Jurkat, Clone E6-1 (cell line): ENCODE data around the gene KCNB1.

Experiments
- DNase-seq: peaks from one replicate; pipeline ENCODE4 v3.0.0-alpha.2; 2011; ENCODE audit warnings: low read depth, low spot score
- H3K4me3 ChIP-seq: 2 replicates; pipeline ENCODE4 v1.5.1; 2011; ENCODE audit warnings: mild to moderate bottlenecking, low read length, control low read depth, moderate library complexity

Gene KCNB1

DNA sequence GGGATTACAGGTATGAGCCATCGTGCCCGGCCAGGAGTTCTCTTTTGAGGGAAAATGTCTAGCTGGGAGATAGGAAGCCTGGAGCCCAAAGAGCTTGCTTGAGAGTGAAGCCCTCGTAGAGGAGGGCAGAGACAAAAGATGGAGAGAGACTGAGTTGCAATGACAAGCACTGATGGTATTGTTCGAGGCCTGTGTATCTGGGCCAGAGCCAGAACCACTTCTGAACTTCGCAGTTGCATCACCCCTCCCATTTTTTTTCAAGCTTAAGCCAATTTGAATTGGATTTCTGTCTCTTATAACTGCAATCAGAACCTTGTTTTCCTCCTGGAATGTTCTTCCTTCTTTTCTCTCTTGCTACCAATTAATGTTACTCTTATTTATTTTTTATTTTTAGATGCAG, 83.1 kb downstream of the KCNB1 start:
- no peak for DNase-seq
- H3K4me3 ChIP-seq, result no peak overlapping the region

DNA sequence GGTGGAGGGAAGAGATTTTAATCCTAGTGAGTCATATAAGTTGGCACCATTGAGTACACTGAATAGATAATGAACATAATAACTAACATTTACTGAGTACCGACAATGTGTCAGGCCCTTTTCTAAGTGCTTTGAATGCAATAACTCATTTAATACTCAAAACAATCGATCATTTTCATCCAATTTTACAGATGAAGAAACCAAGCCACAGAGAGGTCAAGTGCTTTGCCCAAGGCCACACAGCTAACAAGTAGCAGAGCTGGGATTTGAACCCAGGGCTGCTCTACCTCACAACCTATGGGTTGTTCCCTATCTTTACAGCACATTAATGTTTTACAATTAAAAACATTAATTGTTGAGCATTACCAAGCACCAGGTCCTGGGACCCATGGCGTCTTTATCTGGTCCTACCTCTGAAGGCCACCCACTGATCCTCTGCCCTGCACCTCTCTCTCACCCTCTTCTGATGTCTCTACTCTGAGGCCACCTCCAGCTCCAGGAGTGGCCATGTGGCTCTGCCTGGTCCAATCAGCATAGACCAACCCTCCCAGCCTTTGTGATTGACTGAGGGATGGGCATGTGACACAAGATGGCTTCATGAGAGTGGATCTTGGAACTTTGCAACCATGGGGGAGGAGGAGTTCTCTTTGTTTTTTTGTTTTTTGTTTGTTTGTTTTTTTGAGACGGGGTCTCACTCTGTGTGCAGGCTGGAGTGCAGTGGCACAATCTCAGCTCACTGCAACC, 83.9 kb downstream of the KCNB1 start:
- no peak for DNase-seq
- H3K4me3 ChIP-seq, result no peak overlapping the region

DNA sequence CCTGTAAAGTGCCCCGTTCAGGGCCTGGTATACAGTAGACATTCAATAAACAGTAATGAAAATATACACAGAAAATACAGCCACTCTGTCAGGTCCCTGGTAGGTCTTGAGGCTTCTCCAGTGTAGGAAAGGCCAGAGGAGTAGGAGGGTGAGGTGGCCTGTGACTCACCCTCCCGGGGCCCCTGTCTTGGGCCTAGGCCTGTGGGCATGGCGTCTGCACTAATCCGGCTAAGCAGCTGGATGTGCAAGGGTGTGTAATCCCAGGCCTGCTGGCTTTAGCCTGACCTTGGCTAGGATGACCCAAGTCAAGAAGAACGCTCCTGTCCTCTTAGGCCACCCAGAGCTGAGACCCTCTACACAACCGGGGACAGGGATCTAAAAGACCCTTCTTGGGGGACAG, 84.9 kb downstream of the KCNB1 start:
- DNase-seq, result no peak

DNA sequence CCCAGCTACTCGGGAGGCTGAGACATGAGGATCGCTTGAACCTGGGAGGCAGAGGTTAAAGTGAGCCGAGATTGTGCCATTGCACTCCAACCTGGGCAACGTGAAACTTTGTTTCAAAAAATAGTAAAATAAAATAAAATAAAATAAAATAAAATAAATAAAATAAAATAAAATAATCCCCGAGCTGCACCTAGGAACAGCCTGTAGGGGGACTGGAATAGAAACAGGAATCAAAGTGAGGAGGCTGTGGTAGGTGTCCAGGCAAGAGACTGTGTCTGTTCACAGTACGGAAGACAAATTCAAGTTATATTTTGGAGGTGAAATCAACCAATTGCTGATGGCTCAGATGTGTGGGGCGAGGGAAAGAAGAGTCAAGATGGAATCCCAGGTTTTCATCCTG, 86.2 kb downstream of the KCNB1 start:
- H3K4me3 ChIP-seq, result no peak overlapping the region
- no peak for DNase-seq

More for the DNA sequence above, 84.9 kb downstream of the KCNB1 start:
- no peak overlapping the region for H3K4me3 ChIP-seq

DNA sequence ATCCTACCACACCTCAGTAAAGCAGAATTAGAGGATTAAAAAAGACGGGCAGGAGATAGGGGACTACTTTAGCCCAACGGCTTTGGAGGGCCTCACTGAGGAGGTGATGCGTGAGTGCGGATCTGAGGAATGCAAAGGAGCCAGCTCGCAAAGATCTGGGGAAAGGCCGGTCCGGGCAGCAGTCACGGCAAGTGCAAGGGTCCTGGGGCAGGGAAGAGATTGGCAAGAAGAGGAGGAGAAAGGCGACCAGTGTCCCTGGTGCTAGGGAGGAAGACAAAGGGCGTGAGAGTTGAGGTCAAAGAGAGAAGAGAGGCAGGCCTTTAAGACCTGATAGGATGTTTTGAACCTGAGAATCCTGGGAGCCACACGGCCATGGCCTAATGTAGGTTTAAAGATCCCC, 86.8 kb downstream of the KCNB1 start:
- no peak overlapping the region for H3K4me3 ChIP-seq
- DNase-seq, result no peak

DNA sequence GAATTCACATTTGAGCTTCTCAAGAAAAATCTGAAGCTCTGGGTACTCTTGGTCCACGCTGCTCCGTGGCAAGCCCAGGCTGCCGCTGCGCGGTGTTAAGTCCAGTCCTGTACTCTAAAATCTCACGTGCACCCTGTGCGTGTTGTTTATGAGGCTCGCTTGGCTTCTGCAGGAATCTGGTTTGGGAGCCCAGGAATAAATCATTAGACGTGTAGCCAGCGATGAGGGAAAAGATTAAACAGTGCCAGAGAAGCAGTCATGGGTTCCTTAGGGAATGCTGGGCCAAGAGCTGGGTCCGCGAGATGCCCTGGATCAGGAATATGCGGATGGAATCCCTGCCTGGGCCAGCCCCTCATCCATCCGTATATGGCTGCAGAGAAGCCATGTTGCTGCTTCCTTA, 87.3 kb downstream of the KCNB1 start:
- DNase-seq, result no peak

DNA sequence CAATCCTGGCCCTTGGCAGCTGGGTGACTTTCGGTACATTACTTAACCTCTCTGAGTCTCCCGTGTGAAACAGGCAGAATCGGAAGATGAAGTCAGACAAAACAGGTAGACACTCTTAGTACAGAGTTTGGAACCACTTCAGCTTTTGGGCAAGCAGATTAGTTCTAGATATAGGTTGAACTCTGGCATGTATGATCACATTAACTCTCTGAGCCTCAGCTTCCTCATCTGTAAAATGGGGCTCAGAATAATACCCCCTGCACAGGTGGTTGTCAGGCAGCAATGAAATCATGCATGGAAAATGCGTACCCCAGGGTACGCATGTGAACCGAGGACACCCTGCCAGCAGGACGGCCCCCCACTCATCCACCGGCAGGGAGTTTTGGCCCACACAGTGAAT, 87.7 kb downstream of the KCNB1 start:
- no peak for DNase-seq
- H3K4me3 ChIP-seq, result no peak overlapping the region

More for the DNA sequence above, 87.3 kb downstream of the KCNB1 start:
- H3K4me3 ChIP-seq, result no peak overlapping the region

DNA sequence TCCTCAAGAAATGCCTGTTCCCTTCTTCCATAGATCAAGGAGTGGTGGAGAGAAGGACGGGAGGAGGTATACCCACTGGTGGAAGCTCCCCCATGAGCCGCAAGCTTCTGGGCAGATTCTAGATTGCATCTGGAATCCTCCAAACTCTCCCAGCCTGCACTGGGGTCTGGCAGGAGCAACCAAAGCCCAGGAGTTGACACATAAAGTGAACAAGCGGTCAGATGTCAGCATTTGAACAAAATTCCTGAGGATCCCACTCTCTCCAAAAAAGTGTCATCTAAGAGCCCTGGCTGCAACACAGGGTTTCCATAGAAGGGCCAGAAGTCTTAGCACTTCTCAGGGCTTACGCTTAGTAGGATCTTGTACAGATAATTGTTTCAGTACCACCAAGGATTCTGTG, 88.2 kb downstream of the KCNB1 start:
- H3K4me3 ChIP-seq, result no peak overlapping the region
- DNase-seq, result no peak

DNA sequence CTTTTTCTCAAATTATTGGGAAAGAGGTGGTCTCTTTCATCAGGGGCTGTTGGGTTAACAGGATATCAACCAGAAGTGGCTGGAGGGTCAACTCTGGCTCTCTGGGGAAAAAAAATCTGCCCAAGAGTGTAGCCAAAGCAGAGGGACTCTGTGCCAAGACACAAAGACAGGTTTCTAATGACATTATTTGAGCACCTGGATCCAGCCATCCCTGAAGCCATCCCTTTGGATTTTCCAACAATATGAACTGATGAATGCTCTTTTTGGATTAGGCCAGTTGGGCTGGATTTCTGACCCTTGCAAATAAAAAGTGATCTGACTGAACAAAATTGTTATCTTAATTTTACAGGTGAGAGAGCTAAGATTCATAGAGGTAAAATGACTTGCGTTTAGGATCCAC, 88.7 kb downstream of the KCNB1 start:
- no peak for DNase-seq
- H3K4me3 ChIP-seq, result no peak overlapping the region

DNA sequence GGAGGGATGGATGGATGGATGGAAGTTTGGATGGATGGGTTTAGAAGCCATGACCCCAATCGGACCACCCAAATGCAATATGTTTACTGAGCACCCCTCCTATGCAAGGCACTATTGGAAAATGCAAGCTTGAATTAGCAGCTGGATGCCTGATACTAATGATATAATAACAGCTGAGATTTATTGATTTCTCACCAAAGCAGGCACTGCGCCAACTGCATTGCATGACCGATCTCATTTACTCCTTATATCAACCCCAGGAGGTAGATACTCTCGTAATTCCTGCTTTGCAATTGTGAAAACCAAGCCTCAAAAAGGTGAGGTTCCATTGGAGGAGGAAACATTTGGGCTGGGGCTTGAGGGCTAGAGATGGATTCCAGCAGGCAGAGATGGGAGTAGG, 89.7 kb downstream of the KCNB1 start:
- DNase-seq, result no peak
- H3K4me3 ChIP-seq, result no peak overlapping the region

DNA sequence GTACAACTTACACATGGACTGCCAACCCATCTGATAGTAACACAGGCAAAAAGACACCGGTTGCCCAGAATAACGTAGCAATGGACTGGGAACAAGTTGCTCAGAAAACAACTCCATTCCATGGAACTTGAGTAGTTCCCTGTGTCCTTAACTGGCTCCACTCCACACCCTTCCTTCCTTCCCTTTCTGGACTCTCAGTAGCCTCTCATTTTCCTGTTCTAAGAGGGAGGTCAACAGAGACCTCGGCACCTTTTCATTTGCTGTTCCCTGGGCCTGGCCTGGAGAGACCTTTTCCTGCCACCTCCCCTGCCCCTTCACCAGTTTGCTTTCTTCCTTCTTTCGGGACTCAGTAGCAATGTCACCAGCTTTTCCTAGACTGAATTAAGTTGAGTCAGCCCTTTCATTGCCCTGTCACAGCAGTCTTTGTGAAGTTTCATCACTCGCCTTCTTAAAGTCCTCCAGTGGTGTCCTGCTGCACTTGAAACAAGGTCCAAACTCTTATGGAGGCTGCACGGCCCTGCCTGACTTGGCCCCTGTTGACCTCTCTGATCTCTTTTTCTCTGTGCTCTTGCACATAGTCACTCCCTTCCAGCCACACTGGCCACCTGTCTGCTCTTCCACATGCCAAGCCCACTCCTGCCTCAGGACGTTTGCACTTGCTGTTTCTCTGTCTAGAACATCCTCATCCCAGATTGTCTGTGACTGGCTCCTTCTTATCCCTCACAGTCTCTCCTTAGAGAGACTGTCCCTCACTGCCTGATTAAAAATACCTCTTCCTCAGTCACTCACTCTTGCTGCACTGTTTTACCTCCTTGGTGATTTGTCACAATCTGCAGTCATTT, 90.8 kb downstream of the KCNB1 start:
- no peak for DNase-seq
- H3K4me3 ChIP-seq, result no peak overlapping the region

DNA sequence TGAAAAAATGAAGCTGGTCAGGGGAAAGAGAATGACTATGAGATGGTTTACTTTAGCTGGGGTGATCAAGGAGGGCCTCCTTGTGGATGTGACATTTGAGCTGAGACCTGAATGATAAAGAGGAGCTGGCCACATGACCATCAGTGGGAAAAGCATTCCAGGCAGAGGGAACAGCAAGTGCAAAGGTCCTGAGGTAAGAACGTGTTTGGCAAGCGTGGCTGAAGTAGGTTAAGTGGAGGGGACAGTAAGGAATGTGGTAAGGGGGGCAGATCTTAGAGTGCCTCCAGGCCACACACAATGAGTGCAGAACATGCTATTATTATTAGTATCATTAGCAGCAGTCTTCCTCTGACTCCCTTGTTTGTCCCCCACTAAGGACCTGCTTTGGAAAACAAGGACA, 92.6 kb downstream of the KCNB1 start:
- H3K4me3 ChIP-seq, result no peak overlapping the region
- no peak for DNase-seq

DNA sequence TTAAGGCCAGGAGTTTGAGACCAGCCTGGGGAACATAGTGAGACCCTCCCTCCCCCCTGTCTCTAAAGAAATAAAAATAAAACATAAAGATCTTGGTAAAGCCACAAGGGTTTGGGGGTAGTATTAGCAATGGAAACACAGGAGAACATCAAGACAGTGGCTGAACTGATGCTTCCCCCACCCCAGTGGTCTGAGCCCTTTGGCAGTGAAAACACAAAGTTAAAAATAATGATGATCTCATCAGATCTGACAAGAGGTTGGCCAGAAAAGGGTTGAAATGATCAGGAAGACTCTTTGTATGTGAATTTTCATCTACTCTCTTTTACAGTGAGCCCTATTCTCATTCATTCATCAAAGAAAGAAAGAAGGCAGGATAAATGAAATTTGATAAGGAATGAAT, 93.7 kb downstream of the KCNB1 start:
- no peak for DNase-seq
- no peak overlapping the region for H3K4me3 ChIP-seq

DNA sequence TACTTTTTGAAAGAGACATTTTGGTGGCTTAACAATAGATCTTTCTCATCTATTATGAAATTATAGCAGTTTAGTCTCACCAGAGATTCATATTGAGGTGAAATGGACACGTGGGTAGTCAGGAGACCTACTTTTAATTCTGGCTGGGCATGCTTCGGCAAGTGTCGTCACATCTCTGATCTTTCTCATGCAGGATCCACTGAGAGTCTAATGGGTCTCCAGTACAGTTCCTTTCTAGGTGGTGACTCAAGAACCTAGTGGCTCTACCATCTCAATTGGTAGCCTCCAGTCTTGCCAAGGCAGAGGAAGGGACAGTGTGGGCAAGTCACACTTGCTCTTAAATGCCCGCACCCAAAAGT, 94.9 kb downstream of the KCNB1 start:
- no peak overlapping the region for H3K4me3 ChIP-seq
- no peak for DNase-seq

DNA sequence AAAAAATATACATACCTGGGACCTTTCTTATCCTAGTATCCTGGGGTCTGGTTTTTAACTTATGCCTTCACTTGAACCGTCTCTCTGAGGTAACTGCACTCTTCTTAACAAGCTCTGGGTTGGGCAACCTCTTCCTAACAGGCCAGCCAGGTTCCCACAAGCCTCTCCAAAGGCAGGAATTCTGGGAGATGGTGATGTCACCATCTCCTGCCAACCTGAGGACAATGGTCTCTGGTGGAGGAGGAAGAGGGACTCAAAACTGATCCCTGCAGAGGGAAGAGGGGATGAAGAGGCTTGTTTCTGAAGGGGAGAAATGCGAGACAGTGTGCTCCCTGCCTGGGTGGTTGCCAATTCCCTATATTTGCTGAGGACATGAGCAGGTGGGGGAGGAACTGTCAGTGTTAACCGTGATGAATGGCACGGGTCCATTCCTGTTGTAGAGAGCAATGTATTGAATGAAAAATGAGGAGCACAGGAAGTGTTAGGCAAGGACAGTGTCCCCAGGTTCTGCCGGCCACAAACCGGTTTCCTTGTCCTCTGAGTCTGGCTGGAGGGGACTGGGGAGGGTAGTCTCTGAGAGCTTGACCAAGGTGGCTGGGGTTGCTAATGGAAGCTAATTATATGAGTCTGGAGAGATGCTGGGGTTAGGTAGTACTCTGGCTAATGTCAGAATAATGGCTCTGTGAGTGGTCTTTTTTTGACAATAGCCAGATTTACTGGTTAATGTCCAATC, 95.5 kb downstream of the KCNB1 start:
- no peak overlapping the region for H3K4me3 ChIP-seq
- no peak for DNase-seq

DNA sequence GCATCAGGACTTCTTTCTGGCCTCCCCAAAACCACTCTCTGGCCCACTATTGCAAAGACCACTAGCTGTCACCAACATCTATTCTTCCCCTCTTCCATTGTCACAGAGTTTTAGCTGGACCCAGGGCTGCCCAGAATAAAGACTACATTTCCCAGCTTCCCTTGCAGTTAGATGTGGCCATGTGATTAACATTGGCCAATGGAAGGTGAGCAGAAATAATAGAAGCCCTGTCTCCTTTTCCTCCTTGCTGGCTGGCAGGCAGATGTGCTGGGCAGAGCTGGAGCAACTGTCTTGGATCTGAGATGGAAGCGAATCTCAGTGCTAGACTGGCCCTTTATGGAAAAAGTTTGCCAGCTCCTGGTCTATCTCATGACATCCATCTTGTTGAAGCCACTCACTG, 97.0 kb downstream of the KCNB1 start:
- peak; percentile 28 for DNase-seq
- no peak overlapping the region for H3K4me3 ChIP-seq

DNA sequence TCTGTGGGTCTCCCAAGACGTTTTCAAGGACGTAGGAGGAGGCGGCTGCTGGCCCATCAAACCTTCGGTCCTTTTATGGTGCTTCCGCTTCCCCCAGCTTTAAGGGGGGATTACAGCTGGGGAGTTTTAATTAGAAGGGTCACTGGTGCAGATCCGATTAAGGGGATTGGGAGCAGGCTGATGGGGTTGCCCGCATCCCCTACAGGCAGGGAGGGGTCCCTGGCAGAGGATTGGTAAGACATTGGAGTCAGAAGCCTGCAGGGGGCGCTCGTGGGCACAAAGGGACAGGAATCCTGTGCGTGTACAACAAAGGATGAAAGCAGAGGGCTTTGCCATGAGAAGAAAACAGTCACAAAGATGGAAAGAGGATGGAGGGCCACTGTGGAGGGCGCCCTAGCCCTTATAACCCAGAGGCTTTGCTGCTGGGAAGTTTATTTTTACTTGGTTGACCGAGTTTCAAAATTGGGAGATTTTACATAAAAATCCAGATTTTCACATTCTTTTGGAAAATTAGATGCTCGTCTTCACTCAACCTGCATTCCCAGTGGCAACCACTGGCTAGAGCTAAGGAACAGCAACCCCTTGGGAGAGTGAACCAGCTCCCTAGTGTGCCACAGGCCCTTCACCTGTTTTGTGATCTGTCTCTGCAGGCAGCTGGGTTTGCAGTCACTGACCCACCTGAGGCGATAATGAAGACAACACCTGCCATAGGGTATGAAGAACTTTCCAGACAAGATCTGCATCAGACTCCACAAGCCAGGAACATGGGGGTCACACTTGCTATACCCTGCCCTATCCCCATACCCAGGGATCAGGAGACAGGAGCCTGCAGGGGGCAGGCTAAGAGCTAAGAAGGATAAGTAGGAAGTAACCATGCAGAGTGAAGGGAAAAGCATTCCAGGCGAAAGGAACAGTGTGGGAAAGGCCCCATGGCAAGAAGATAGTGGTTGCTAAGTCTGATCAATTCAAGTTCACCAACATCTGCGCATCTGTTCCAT, 97.7 kb downstream of the KCNB1 start:
- peak; percentile 60 for DNase-seq

DNA sequence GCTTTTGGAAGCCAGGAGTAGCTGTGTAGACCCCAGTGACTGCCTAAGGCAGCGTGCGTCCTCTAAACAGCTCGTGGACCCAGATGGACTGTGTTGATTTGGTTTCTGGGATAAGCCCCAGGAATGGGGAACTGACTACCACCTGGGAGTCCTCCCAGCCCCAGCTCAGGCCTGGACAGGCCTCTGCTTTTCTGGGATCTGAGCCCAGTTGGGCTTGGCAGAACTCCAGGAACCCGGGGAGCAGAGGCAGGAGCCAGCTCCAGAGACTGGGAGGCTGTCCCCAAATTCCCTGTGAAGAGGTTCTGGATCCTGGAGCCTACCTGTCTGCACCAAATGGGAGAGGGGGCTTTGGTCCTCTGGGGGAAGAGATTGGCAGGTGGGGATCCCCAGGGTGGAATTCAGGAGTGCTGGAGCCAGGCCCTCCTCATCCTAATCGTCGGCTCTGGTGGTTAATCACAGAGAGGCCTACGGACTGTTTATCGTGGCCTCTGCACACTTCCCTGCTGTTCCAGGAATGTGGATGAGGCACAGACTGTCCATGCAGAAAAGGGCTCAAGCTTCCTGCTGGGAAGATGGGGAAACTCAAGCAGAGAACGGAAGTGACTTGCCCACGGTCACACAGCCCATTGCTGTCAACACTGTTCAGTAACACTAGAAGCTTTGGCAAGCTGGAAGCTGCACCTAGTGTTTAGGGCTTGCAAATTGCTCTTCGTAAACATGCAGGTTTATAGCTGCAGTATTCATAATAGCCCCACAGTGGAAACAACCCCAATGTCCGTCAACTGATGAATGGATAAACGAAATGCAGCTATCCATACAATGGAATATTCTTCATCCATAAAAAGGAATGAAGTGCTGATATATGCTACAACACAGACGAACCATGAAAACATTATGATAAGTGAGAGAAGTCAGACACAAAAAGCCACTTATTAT, 100.6 kb downstream of the KCNB1 start:
- no peak for DNase-seq
- no peak overlapping the region for H3K4me3 ChIP-seq

More for the DNA sequence above, 97.7 kb downstream of the KCNB1 start:
- H3K4me3 ChIP-seq, result no peak overlapping the region
